Coronary artery (tissue), 2 donors: Measurements from ENCODE around the gene COQ8B.
A peak's percentile ranks its signal among the peaks of the same experiment; 100 is the strongest.

ENCODE experiments used
- DNase-seq: peaks from one replicate; pipeline ENCODE4 v3.0.0-alpha.2; 2017; ENCODE audit warnings: low spot score
- H3K27ac ChIP-seq, 2 donors: fragments of 200-600 bp; sonication (generic); one replicate each; pipeline ENCODE4 v1.5.1; 2016 to 2019
- H3K4me3 ChIP-seq: fragments of 200-600 bp; sonication (generic); 2 replicates; pipeline ENCODE4 v1.5.1; 2016; ENCODE audit warnings: mild to moderate bottlenecking, moderate library complexity
- CTCF ChIP-seq: fragments of 200-600 bp; sonication (generic); IDR thresholded peaks from one replicate; pipeline ENCODE4 v1.5.1; 2019; ENCODE audit warnings: antibody characterized with exemption

Gene COQ8B

GRCh38 chr19:40677156-40677555 is 39.5 kb downstream of the COQ8B start:
- no peak for TF ChIP-seq CTCF
- no peak overlapping the region for H3K27ac ChIP-seq
- no peak for DNase-seq
- no peak overlapping the region for H3K4me3 ChIP-seq

- DNase-seq: no peak
- TF ChIP-seq CTCF: no peak
- H3K27ac ChIP-seq: peak overlapping the region in 1 of 2 donors; percentile 1
- no peak overlapping the region for H3K4me3 ChIP-seq
Observed at GRCh38 chr19:40674291-40674690, 42.4 kb downstream of the COQ8B start.

- DNase-seq: no peak
- Histone ChIP-seq H3K27ac (peak overlapping the region in 1 of 2 donors; percentile 22), H3K4me3 (no peak overlapping the region)
- no peak for TF ChIP-seq CTCF
Observed at GRCh38 chr19:40673397-40673796, 43.3 kb downstream of the COQ8B start.

GRCh38 chr19:40672573-40673299 is 44.0 kb downstream of the COQ8B start:
- TF ChIP-seq CTCF: no peak
- no peak for DNase-seq
- Histone ChIP-seq H3K27ac (no peak overlapping the region), H3K4me3 (no peak overlapping the region)

- H3K27ac ChIP-seq: no peak overlapping the region
- no peak overlapping the region for H3K4me3 ChIP-seq
- TF ChIP-seq CTCF: no peak
- no peak for DNase-seq
Observed at GRCh38 chr19:40672038-40672437, 44.6 kb downstream of the COQ8B start.

GRCh38 chr19:40671404-40671803 is 45.3 kb downstream of the COQ8B start:
- Histone ChIP-seq H3K4me3 (no peak overlapping the region), H3K27ac (no peak overlapping the region)
- DNase-seq: no peak
- no peak for TF ChIP-seq CTCF

- no peak for TF ChIP-seq CTCF
- no peak overlapping the region for H3K4me3 ChIP-seq
- no peak overlapping the region for H3K27ac ChIP-seq
- no peak for DNase-seq
Observed at GRCh38 chr19:40668991-40669614, 47.6 kb downstream of the COQ8B start.
